MM.1S (cell line): Measurements from ENCODE around the gene DENND1A.

Source experiments
- CTCF ChIP-seq: fragments of 300-600 bp; sonication (generic); IDR thresholded peaks from 2 replicates; pipeline ENCODE4 v1.5.1; 2016; ENCODE audit warnings: antibody characterized with exemption, low read length, mixed read lengths
- EZH2 ChIP-seq: fragments of 300-600 bp; sonication (generic); optimal IDR thresholded peaks from 2 replicates; pipeline ENCODE3; 2017; ENCODE audit warnings: low read depth, mild to moderate bottlenecking, antibody characterized with exemption, low read length, mixed read lengths

GRCh38 chr9:123973590-123974223, 43.8 kb upstream of the DENND1A start:
- no peak for TF ChIP-seq CTCF
- TF ChIP-seq EZH2: no peak
